GM23338 (cell line): ENCODE measurements around the gene VEPH1.

Experiments
- CTCF ChIP-seq, 2 experiments: fragments of 200-600 bp in 1 of 2; sonication (generic) in 1 of 2; conservative IDR thresholded peaks; 2 replicates each; pipeline versions ENCODE4 v1.5.1 to v1.6.1; 2016 to 2017; ENCODE audit warnings: antibody characterized with exemption in 2 of 2, low read depth in 2 of 2, mild to moderate bottlenecking in 2 of 2, moderate library complexity in 1 of 2
- EZH2 ChIP-seq: fragments of 200-600 bp; sonication (generic); IDR thresholded peaks from one replicate; pipeline ENCODE4 v1.8.0; 2017; ENCODE audit warnings: antibody characterized with exemption, mild to moderate bottlenecking, low read depth; ENCODE audit not compliant: unreplicated experiment
- EZH2phosphoT487 ChIP-seq: fragments of 200-600 bp; sonication (generic); IDR thresholded peaks from one replicate; pipeline ENCODE4 v1.8.1; 2018; ENCODE audit warnings: antibody characterized with exemption; ENCODE audit not compliant: unreplicated experiment
- JUNB ChIP-seq: IDR thresholded peaks from one replicate; pipeline ENCODE4 v1.6.1; 2016; ENCODE audit warnings: antibody characterized with exemption; ENCODE audit not compliant: unreplicated experiment
- POLR2AphosphoS5 ChIP-seq: IDR thresholded peaks from 2 replicates; pipeline ENCODE4 v1.6.1; 2016; ENCODE audit warnings: antibody characterized with exemption, low read depth
- ZNF331 ChIP-seq: fragments of 250-450 bp; sonication (Bioruptor Pico); IDR thresholded peaks from 2 replicates; pipeline ENCODE4 v1.5.0; 2020; ENCODE audit warnings: low read depth, mild to moderate bottlenecking, moderate library complexity
- ZNF462 ChIP-seq: fragments of 250-450 bp; sonication (Bioruptor Pico); IDR thresholded peaks from 2 replicates; pipeline ENCODE4 v1.5.0; 2020; ENCODE audit warnings: mild to moderate bottlenecking, moderate library complexity
- TF ChIP-seq, protein P1 (sequence below): IDR thresholded peaks from 2 replicates; pipeline ENCODE4 v1.6.1; 2016; ENCODE audit warnings: antibody characterized with exemption
- TF ChIP-seq, protein P2 (sequence below): IDR thresholded peaks from one replicate; pipeline ENCODE4 v1.6.1; 2018; ENCODE audit warnings: antibody characterized with exemption; ENCODE audit not compliant: unreplicated experiment

GRCh38 chr3:157418104-157418503 is 85.1 kb downstream of the VEPH1 start:
- TF ChIP-seq CTCF (conservative IDR thresholded peaks at IDR 0.05; ENCODE audit: low read depth in 2 of 2) (no peak), POLR2AphosphoS5 (no peak), EZH2 (no peak), ZNF462 (CRISPR knock-in tag) (no peak), JUNB (no peak), EZH2phosphoT487 (no peak), ZNF331 (CRISPR knock-in tag) (no peak)
- TF ChIP-seq, protein P1, sequence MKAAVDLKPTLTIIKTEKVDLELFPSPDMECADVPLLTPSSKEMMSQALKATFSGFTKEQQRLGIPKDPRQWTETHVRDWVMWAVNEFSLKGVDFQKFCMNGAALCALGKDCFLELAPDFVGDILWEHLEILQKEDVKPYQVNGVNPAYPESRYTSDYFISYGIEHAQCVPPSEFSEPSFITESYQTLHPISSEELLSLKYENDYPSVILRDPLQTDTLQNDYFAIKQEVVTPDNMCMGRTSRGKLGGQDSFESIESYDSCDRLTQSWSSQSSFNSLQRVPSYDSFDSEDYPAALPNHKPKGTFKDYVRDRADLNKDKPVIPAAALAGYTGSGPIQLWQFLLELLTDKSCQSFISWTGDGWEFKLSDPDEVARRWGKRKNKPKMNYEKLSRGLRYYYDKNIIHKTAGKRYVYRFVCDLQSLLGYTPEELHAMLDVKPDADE = no peak
- TF ChIP-seq, protein P2, sequence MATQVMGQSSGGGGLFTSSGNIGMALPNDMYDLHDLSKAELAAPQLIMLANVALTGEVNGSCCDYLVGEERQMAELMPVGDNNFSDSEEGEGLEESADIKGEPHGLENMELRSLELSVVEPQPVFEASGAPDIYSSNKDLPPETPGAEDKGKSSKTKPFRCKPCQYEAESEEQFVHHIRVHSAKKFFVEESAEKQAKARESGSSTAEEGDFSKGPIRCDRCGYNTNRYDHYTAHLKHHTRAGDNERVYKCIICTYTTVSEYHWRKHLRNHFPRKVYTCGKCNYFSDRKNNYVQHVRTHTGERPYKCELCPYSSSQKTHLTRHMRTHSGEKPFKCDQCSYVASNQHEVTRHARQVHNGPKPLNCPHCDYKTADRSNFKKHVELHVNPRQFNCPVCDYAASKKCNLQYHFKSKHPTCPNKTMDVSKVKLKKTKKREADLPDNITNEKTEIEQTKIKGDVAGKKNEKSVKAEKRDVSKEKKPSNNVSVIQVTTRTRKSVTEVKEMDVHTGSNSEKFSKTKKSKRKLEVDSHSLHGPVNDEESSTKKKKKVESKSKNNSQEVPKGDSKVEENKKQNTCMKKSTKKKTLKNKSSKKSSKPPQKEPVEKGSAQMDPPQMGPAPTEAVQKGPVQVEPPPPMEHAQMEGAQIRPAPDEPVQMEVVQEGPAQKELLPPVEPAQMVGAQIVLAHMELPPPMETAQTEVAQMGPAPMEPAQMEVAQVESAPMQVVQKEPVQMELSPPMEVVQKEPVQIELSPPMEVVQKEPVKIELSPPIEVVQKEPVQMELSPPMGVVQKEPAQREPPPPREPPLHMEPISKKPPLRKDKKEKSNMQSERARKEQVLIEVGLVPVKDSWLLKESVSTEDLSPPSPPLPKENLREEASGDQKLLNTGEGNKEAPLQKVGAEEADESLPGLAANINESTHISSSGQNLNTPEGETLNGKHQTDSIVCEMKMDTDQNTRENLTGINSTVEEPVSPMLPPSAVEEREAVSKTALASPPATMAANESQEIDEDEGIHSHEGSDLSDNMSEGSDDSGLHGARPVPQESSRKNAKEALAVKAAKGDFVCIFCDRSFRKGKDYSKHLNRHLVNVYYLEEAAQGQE = no peak
